Measurements from ENCODE around the gene WFIKKN1.

WFIKKN1 gene

GRCh38 chr16:603933-604332 lies 26.9 kb upstream of the WFIKKN1 start:
- CTCF ChIA-PET = no interaction called here

GRCh38 chr16:606656-607307 lies 24.0 kb upstream of the WFIKKN1 start:
- POLR2A ChIA-PET = no interaction called here
- Histone ChIP-seq H3K9me3 (ENCODE audit: control insufficient read depth, insufficient read depth, low read depth, low read length) (no peaks in the 10 kb centered on the region), H3K4me1 (ENCODE audit: control insufficient read depth, insufficient read depth, low read length) (no peaks in the 10 kb centered on the region), H3K36me3 (ENCODE audit: control insufficient read depth in 2 of 2, insufficient read depth in 1 of 2, low read length in 2 of 2) (no peaks in the 10 kb centered on the region), H3K4me3 (ENCODE audit: low read depth, low read length) (no peak overlapping the region), H3K27ac (ENCODE audit: extremely low read depth, low read depth, low read length) (no peak overlapping the region)
- CTCF ChIA-PET = no interaction called here
- TF ChIP-seq ZBTB10 (tag by site-specific recombination; IDR thresholded peaks at IDR 0.05) (no peak), PRDM4 (tag by site-specific recombination; IDR thresholded peaks at IDR 0.05) (no peak), ZNF561 (tag by site-specific recombination; IDR thresholded peaks at IDR 0.05; ENCODE audit: borderline replicate concordance) (no peak), GLIS2 (tag by site-specific recombination; IDR thresholded peaks at IDR 0.05) (no peak)

More at GRCh38 chr16:603933-604332, 26.9 kb upstream of the WFIKKN1 start:
- H3K9me3 ChIP-seq (ENCODE audit: control insufficient read depth, insufficient read depth, low read depth, low read length) = no peaks in the 10 kb centered on the region
- H3K4me1 ChIP-seq (ENCODE audit: control insufficient read depth, insufficient read depth, low read length) = no peaks in the 10 kb centered on the region
- no peak overlapping the region for H3K27ac ChIP-seq (ENCODE audit: extremely low read depth, low read depth, low read length)
- no peak for TF ChIP-seq ZNF555 (tag by site-specific recombination; conservative IDR thresholded peaks at IDR 0.05)
- TF ChIP-seq OVOL3 (tag by site-specific recombination; IDR thresholded peaks at IDR 0.05) = no peak
- peak; percentile 41 for TF ChIP-seq PRDM10 (tag by site-specific recombination; IDR thresholded peaks at IDR 0.05)
- POLR2A ChIA-PET = interaction anchor here (1.4 kb wide), 1 partner anchor 32 kb away, joined by 3 read pairs; the partner anchor contains the start of gene METTL26
- H3K36me3 ChIP-seq (ENCODE audit: control insufficient read depth in 2 of 2, insufficient read depth in 1 of 2, low read length in 2 of 2) = peaks cover 0 to 10% of the 10 kb centered on the region in 2 experiments; a peak in 1 of 3 replicates
- H3K4me3 ChIP-seq (ENCODE audit: low read depth, low read length) = no peak overlapping the region

GRCh38 chr16:608019-608418 lies 22.8 kb upstream of the WFIKKN1 start:
- no peaks in the 10 kb centered on the region for H3K36me3 ChIP-seq (ENCODE audit: control insufficient read depth in 2 of 2, insufficient read depth in 1 of 2, low read length in 2 of 2)
- no peak for TF ChIP-seq ZNF571 (tag by site-specific recombination; IDR thresholded peaks at IDR 0.05)
- no peak for TF ChIP-seq ZNF157 (tag by site-specific recombination; IDR thresholded peaks at IDR 0.05)
- no peak for TF ChIP-seq ZNF174 (tag by site-specific recombination; IDR thresholded peaks at IDR 0.05)
- no peak for TF ChIP-seq SCRT1 (tag by site-specific recombination; IDR thresholded peaks at IDR 0.05; ENCODE audit: borderline replicate concordance)
- no peak for TF ChIP-seq KLF8 (tag by site-specific recombination; IDR thresholded peaks at IDR 0.05)
- ChIA-PET CTCF (no interaction called here), POLR2A (no interaction called here)
- H3K27ac ChIP-seq (ENCODE audit: extremely low read depth, low read depth, low read length) = no peak overlapping the region
- H3K4me3 ChIP-seq (ENCODE audit: low read depth, low read length) = no peak overlapping the region
- no peaks in the 10 kb centered on the region for H3K9me3 ChIP-seq (ENCODE audit: control insufficient read depth, insufficient read depth, low read depth, low read length)
- H3K4me1 ChIP-seq (ENCODE audit: control insufficient read depth, insufficient read depth, low read length) = no peaks in the 10 kb centered on the region

Data from HEK293 (cell line).